Gastrocnemius medialis (tissue), 4 donors: Measurements from ENCODE around the gene BCAT1.

Experiments
- POLR2A ChIP-seq, 2 donors: fragments of 450-650 bp; IDR thresholded peaks; one replicate each; pipeline ENCODE4 v1.6.1; 2017; ENCODE audit warnings: antibody characterized with exemption in 2 of 2, mild to moderate bottlenecking in 2 of 2, moderate library complexity in 2 of 2
- TF ChIP-seq, protein P1 (sequence below), 5 experiments: fragments of 450-650 bp in 3 of 5; fragments of 200-600 bp in 2 of 5; sonication (generic) in 2 of 5; IDR thresholded peaks in 4 of 5; conservative IDR thresholded peaks in 1 of 5; 1 replicate in 4 of 5; 2 replicates in 1 of 5; pipeline ENCODE4 v1.5.1; 2016 to 2019; ENCODE audit warnings: antibody characterized with exemption in 5 of 5, mild to moderate bottlenecking in 3 of 5, moderate library complexity in 3 of 5

DNA sequence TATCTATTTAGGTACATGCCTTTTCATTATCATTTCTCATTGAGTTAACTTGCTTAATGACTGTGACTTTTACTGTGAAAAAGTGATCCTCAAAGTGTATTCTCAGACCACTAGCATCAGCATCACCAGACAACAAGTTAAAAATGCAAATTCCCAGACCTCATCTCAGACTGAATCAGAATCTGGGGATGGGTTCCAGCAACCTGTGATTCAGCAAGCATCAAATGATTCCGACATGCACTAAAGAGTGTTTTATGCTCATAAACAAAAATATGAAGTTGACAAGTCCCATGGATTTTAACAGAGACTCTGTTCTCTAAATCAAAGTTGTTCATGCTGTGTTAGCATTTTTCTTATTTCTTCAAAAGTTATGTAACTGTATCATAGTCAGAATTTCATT, 130.6 kb downstream of the BCAT1 start:
- no peak for TF ChIP-seq POLR2A (IDR thresholded peaks at IDR 0.05)
- TF ChIP-seq, protein P1, sequence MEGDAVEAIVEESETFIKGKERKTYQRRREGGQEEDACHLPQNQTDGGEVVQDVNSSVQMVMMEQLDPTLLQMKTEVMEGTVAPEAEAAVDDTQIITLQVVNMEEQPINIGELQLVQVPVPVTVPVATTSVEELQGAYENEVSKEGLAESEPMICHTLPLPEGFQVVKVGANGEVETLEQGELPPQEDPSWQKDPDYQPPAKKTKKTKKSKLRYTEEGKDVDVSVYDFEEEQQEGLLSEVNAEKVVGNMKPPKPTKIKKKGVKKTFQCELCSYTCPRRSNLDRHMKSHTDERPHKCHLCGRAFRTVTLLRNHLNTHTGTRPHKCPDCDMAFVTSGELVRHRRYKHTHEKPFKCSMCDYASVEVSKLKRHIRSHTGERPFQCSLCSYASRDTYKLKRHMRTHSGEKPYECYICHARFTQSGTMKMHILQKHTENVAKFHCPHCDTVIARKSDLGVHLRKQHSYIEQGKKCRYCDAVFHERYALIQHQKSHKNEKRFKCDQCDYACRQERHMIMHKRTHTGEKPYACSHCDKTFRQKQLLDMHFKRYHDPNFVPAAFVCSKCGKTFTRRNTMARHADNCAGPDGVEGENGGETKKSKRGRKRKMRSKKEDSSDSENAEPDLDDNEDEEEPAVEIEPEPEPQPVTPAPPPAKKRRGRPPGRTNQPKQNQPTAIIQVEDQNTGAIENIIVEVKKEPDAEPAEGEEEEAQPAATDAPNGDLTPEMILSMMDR (IDR thresholded peaks at IDR 0.05 in 4 of 5, conservative IDR thresholded peaks at IDR 0.05 in 1 of 5), result no peak
